T-helper 1 cell (primary cell): ENCODE measurements around the gene NR3C1.

Experiments used
- DNase-seq, 5 donors: peaks; one replicate each; pipeline ENCODE4 v3.0.0-alpha.2; 2012 to 2020

The NR3C1 gene

GRCh38 chr5:143360755-143361154 lies 42.7 kb downstream of the NR3C1 start:
- DNase-seq: no peak

GRCh38 chr5:143359869-143360268 lies 43.6 kb downstream of the NR3C1 start:
- no peak for DNase-seq

DNA sequence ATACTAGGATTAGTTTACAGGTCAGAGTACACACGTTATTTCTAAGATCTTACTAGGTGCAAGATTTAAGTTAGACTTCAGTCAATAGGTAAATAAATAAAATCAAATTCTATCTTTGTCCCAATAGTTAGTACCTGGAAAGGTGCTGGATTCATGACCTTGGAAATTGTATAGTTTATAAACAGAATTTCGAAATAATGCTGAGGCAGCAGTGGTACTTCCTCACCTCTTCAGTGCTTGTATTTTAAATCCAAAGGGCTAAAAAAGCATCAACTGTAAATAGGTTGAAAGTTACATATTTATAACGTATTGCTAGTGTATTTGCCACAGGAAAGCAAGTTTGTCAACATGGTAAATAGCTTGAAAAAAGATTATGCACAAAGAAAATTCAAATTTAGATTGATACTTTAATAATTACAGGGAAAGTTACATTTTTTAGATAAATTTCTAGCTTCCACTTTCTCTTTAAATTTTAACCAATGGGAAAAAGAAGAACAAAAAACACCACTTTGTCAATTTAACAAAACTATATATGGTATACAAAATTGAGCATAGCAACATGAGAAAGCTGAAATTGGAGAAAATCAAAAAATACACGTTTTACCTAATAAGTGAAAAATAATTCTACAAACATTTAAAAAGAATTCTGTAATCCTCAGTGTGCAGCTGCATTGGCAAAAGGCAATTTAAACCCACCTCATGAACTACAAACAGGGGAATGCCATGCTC lies 46.5 kb downstream of the NR3C1 start:
- DNase-seq: no peak

DNA sequence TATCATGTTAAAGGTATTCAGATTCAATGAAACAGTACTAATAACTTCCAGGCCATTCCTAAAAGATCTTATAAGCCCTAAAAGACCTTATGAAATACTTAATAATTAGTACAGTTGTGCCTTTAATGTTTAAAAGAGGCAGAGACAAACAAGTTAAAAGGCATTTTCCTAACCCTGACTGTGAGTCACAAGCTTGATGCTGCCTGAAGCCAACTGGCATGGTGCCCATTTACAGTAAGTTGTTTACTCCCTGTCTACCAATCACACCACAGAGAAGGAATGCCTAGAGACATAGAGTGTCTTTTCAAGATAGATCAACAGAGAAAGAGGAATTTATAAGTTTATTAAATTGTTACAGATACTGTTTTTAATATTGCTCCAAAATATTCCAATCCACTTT lies 47.8 kb downstream of the NR3C1 start:
- DNase-seq: peak; percentile 21 to 68 (median 52)

DNA sequence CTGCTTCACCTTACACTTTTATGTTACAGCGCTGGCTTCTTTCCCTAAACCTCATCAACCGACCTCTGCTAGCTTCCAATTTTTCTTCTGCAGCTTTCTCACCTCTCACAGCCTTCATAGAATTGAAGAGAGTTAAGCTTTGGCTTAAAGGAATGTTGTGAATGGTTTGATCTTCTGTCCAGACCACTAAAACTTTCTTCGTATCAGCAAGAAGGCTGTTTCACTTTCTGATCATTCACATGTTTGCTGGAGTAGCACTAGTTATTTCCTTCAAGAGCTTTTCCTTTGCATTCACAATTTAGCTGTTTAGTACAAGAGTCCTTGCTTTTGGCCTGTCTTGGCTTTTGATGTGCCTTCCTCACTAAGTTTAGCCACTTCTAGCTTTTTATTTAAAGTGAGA lies 49.5 kb downstream of the NR3C1 start:
- DNase-seq: peak in 1 of 5 donors; percentile 35

DNA sequence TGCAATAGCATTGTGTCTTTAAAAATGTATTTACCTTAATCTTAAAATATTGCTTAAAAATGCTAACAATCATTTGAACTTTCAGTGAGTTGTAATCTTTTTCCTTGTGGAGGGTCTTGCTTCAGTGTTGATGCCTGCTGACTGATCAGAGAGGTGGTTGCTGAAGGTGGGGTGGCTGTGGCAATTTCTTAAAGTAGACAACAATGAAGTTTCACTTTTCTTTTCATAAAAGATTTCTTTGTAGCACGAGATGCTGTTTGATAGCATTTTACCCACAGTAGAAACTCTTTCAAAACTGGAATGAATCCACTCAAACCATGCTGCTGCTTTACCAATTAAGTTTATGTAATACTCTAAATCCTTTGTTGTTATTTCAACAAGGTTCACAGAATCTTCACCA lies 50.8 kb downstream of the NR3C1 start:
- peak in 3 of 5 donors; percentile 6 to 54 (median 15) for DNase-seq

GRCh38 chr5:143350751-143351602 lies 52.5 kb downstream of the NR3C1 start:
- peak in 1 of 5 donors; percentile 62 for DNase-seq

GRCh38 chr5:143350341-143350740 lies 53.1 kb downstream of the NR3C1 start:
- no peak for DNase-seq

GRCh38 chr5:143349177-143349576 lies 54.3 kb downstream of the NR3C1 start:
- DNase-seq: no peak

DNA sequence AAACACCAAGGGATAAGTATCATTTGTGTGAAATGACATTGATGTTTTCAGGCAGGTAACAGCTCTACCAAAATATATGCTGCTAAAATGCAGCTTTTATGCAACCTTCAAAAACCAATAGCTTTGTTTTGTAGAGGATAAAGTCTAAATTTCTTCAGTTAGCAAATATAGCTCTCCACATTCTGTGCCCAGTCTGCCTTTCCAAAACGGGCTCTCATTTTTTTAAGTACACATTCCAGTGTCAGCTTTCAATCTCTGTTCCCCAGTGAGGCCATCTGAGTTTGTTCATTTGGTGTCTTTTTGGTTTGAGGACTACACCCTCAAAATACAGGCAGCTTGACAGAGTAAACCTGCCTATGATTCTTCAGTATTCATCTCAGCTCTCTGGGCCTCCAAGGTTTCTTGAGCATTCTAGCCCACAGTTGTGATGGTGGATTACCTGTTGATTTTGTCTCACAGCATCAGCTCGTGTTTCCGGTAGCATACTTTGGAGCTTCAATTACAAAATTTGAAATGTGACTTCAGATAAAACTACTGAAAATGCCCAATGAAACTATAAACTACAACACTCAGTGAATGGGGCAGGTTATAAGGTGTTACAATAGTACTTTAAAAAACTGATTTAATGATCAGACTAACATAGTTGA lies 55.7 kb downstream of the NR3C1 start:
- no peak for DNase-seq

DNA sequence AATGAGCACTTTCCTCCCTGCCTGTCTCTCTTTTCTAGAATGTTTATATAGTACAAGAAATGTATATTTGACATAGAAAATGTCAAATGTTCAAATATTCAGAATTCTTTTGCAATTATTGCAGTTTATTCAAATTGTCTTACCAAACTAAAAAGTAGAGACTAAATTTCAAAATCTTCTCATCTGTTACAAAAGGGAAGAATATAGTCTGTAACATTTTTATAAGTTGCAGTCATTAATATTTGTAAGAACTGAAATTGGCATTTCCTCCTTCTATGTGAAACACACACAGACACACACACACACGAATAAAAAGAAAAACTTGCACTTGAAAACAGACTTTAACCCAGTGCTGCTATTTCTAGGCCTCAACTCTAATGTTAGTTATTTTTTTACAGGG lies 56.4 kb downstream of the NR3C1 start:
- no peak for DNase-seq

GRCh38 chr5:143345671-143346440 lies 57.6 kb downstream of the NR3C1 start:
- no peak for DNase-seq

- DNase-seq: no peak
These were observed 60.4 kb downstream of the NR3C1 start for GRCh38 chr5:143343042-143343441.

GRCh38 chr5:143342607-143343006 lies 60.9 kb downstream of the NR3C1 start:
- no peak for DNase-seq

DNA sequence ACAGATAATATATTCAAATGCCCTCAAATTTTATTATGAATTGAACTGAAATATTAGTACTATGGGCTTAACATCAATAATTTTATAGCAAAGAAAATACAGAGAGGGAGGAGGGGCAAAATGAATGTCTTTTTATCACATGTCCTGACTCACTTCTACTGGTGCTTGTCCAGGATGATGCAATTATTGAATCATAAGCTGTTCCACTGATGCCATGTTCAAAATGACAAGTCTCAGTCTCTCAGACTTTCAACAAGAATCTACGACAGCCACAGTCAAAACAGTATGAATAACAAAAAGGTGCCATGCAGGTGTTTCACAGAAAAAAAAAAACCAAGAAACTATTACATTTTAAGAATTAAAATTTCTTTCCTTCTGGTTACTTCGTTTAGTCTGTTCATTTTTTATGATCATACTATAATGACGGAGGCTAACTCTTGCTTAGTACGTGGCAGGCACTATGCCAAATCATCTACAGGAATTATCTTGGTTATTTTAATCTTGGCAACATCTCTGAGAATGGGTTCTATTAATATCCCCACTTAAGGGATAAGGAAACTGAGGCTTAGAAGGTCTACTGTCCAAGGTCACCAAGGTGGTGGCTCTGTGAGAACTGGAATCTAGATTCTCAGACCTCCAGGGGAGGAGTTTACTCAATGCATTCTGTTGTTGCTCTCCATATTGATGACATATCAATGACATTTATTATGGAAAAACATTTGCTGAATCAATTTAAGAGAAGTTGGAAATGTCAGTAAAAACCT lies 61.5 kb downstream of the NR3C1 start:
- DNase-seq: peak in 1 of 5 donors; percentile 27

DNA sequence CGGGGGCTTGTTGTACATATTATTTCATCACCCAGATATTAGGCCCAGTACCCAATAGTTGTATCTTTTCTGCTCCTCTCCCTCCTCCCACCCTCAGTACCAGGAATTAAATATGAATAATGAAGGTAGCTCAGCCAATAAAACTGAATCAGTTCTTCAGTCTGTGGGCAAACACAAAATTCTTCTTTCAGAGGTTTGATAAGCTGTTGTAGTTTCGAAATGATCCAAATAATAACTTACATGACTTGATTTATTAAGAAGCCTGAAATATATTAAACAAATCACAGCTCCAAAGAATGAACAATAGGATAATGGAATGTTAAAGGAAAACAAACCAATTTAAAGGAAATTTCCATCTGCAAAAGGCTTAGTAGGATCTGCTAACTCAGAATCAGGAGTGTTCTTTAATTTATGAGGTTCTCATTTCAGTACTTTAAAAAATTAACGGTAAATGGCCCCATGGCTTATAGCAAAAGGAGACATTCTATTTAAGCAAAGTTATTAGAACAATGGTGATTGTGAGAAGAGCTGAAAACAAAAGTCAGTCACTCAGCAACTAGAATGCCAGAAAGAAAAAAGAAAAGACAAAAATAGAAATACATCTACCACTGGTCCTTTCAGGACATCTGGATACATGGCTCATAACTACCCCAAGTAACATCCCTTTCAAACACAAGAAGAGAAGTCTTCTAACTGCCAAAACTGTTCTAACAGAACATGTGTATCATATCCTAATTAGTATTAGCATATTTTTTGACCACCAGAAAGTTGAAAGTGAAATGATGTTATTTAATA lies 62.4 kb downstream of the NR3C1 start:
- DNase-seq: no peak

- DNase-seq: no peak
These were observed 64.7 kb downstream of the NR3C1 start for GRCh38 chr5:143338658-143339366.

- DNase-seq: no peak
These were observed 65.5 kb downstream of the NR3C1 start for GRCh38 chr5:143337946-143338345.

DNA sequence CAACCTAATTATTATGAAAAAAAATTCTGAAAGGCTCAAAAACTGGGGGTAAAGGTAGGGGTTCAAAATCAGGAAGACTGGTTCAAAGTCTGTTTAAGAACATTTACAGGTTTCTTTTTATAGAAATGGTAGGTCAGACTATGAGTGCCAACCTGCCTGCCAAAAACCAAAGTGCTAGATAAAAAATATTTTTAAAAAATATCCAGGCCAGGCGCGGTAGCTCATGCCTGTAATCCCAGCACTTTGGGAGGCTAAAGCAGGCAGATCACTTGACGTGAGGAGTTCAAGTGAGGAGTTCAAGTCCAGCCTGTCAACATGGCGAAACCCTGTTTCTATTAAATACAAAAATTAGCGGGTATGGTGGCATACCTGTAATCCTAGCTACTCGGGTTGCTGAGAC lies 67.0 kb downstream of the NR3C1 start:
- no peak for DNase-seq

- no peak for DNase-seq
These were observed 68.6 kb downstream of the NR3C1 start for GRCh38 chr5:143334903-143335302.
